Lower leg skin (tissue), 3 donors: ENCODE data around the gene NKX6-2.

Source experiments
- POLR2A ChIP-seq, 2 donors: fragments of 450-650 bp; IDR thresholded peaks; one replicate each; pipeline ENCODE4 v1.6.1; 2016 to 2017; ENCODE audit warnings: antibody characterized with exemption in 2 of 2, mild to moderate bottlenecking in 1 of 2, moderate library complexity in 1 of 2
- TF ChIP-seq, protein P1 (sequence below), 3 donors: fragments of 450-650 bp; IDR thresholded peaks; one replicate each; pipeline ENCODE4 v1.5.1; 2016; ENCODE audit warnings: antibody characterized with exemption in 3 of 3, mild to moderate bottlenecking in 3 of 3, moderate library complexity in 2 of 3

GRCh38 chr10:132756591-132756990 is 29.4 kb downstream of the NKX6-2 start:
- TF ChIP-seq, protein P1, sequence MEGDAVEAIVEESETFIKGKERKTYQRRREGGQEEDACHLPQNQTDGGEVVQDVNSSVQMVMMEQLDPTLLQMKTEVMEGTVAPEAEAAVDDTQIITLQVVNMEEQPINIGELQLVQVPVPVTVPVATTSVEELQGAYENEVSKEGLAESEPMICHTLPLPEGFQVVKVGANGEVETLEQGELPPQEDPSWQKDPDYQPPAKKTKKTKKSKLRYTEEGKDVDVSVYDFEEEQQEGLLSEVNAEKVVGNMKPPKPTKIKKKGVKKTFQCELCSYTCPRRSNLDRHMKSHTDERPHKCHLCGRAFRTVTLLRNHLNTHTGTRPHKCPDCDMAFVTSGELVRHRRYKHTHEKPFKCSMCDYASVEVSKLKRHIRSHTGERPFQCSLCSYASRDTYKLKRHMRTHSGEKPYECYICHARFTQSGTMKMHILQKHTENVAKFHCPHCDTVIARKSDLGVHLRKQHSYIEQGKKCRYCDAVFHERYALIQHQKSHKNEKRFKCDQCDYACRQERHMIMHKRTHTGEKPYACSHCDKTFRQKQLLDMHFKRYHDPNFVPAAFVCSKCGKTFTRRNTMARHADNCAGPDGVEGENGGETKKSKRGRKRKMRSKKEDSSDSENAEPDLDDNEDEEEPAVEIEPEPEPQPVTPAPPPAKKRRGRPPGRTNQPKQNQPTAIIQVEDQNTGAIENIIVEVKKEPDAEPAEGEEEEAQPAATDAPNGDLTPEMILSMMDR (IDR thresholded peaks at IDR 0.05): no peak
- no peak for TF ChIP-seq POLR2A (IDR thresholded peaks at IDR 0.05)
